Neuronal stem cell (in vitro differentiated cells): ENCODE results near the gene CPN2.

Experiments used
- DNase-seq: peaks from one replicate; pipeline ENCODE4 v3.0.0-alpha.2; 2013; ENCODE audit warnings: low spot score
- H2AFZ ChIP-seq: one replicate; pipeline ENCODE4 v1.6.1; 2013; ENCODE audit warnings: mild to moderate bottlenecking, low read length, inconsistent platforms
- H2AK5ac ChIP-seq: 2 replicates; pipeline ENCODE4 v1.6.1; 2013; ENCODE audit warnings: low read depth, mild to moderate bottlenecking, inconsistent platforms, low read length, moderate library complexity, mixed read lengths
- H2BK120ac ChIP-seq: 2 replicates; pipeline ENCODE4 v1.6.1; 2013; ENCODE audit warnings: low read depth, mild to moderate bottlenecking, inconsistent platforms, low read length, moderate library complexity, mixed read lengths
- H2BK12ac ChIP-seq: one replicate; pipeline ENCODE4 v1.6.1; 2013; ENCODE audit warnings: low read length, inconsistent platforms
- H2BK15ac ChIP-seq: 2 replicates; pipeline ENCODE4 v1.6.1; 2013; ENCODE audit warnings: mild to moderate bottlenecking, low read length, inconsistent platforms, mixed read lengths
- H2BK5ac ChIP-seq: one replicate; pipeline ENCODE4 v1.6.1; 2013; ENCODE audit warnings: inconsistent platforms, mild to moderate bottlenecking, low read length, moderate library complexity
- H3K14ac ChIP-seq: one replicate; pipeline ENCODE4 v1.6.1; 2013; ENCODE audit warnings: low read length, inconsistent platforms
- H3K18ac ChIP-seq: 2 replicates; pipeline ENCODE4 v1.6.1; 2013; ENCODE audit warnings: low read length, inconsistent platforms
- H3K23ac ChIP-seq: 2 replicates; pipeline ENCODE4 v1.6.1; 2013; ENCODE audit warnings: low read depth, mild to moderate bottlenecking, mixed read lengths, low read length, inconsistent platforms; ENCODE audit not compliant: poor library complexity
- H3K27ac ChIP-seq: replicated peaks from 3 replicates; pipeline ENCODE4 v1.5.1; 2013; ENCODE audit warnings: low read length, inconsistent platforms
- H3K27me3 ChIP-seq, 3 experiments: 2 replicates each; pipeline ENCODE4 v1.6.1; 2013; ENCODE audit warnings: low read length in 3 of 3, mild to moderate bottlenecking in 2 of 3, inconsistent platforms in 1 of 3, low read depth in 1 of 3, mixed read lengths in 1 of 3, moderate library complexity in 1 of 3; ENCODE audit not compliant: control insufficient read depth in 3 of 3, insufficient read depth in 3 of 3
- H3K36me3 ChIP-seq, 2 donors: replicated peaks in 1 of 2; 2 replicates each; pipeline ENCODE4 v1.6.1; 2013; ENCODE audit warnings: low read length in 2 of 2; ENCODE audit not compliant: control insufficient read depth in 2 of 2, insufficient read depth in 2 of 2
- H3K4ac ChIP-seq: 2 replicates; pipeline ENCODE4 v1.6.1; 2013; ENCODE audit warnings: inconsistent platforms, mild to moderate bottlenecking, low read length, moderate library complexity
- H3K4me1 ChIP-seq, 2 donors: 1 replicate in 1 of 2; 2 replicates in 1 of 2; pipeline ENCODE4 v1.6.1; 2013; ENCODE audit warnings: low read length in 2 of 2, low read depth in 1 of 2; ENCODE audit not compliant: control insufficient read depth in 2 of 2, insufficient read depth in 1 of 2
- H3K4me2 ChIP-seq: one replicate; pipeline ENCODE4 v1.6.1; 2013; ENCODE audit warnings: mild to moderate bottlenecking, low read length, inconsistent platforms; ENCODE audit not compliant: insufficient read depth, poor library complexity, severe bottlenecking
- H3K4me3 ChIP-seq, 2 donors: 2 replicates each; pipeline ENCODE4 v1.5.1; 2013; ENCODE audit warnings: low read length in 2 of 2, mild to moderate bottlenecking in 2 of 2, inconsistent platforms in 1 of 2, moderate library complexity in 1 of 2
- H3K79me1 ChIP-seq: one replicate; pipeline ENCODE4 v1.6.1; 2013; ENCODE audit warnings: low read depth, mild to moderate bottlenecking, inconsistent platforms, low read length, moderate library complexity
- H3K9ac ChIP-seq: one replicate; pipeline ENCODE4 v1.6.1; 2013; ENCODE audit warnings: mild to moderate bottlenecking, low read depth, low read length, inconsistent platforms; ENCODE audit not compliant: poor library complexity
- H3K9me3 ChIP-seq, 2 donors: replicated peaks in 1 of 2; 2 replicates each; pipeline versions ENCODE3 to v1.6.1; 2013; ENCODE audit warnings: low read length in 2 of 2, mild to moderate bottlenecking in 2 of 2, inconsistent platforms in 1 of 2, low read depth in 1 of 2, mixed read lengths in 1 of 2, moderate library complexity in 1 of 2; ENCODE audit not compliant: control insufficient read depth in 2 of 2, insufficient read depth in 1 of 2
- H4K8ac ChIP-seq: one replicate; pipeline ENCODE4 v1.6.1; 2013; ENCODE audit warnings: low read depth, mild to moderate bottlenecking, inconsistent platforms, low read length, moderate library complexity
- H4K91ac ChIP-seq: one replicate; pipeline ENCODE4 v1.6.1; 2013; ENCODE audit warnings: low read length, low read depth, mild to moderate bottlenecking, inconsistent platforms; ENCODE audit not compliant: poor library complexity
- WGBS, 2 donors: extraction: QIAGEN DNeasy Blood & Tissue Kit; methylation state at CpG; one replicate each; pipeline ENCODE4 v1.1.7; 2013; ENCODE audit warnings: missing lambda C conversion rate in 2 of 2, mixed read lengths in 1 of 2; ENCODE audit not compliant: insufficient read length in 2 of 2, insufficient replicate concordance in 1 of 2; ENCODE audit errors: extremely low coverage in 2 of 2; 5-methylcytosine and 5-hydroxymethylcytosine counted together

The CPN2 gene

GRCh38 chr3:194344012-194344411, 7.1 kb downstream of the CPN2 start:
- no peaks in the 10 kb centered on the region for H3K9me3 ChIP-seq
- H4K91ac ChIP-seq, result no peak overlapping the region
- H3K79me1 ChIP-seq, result no peaks in the 10 kb centered on the region
- no peak overlapping the region for H3K18ac ChIP-seq
- H4K8ac ChIP-seq, result no peak overlapping the region
- peaks cover 0 to 40% (median 2%) of the 10 kb centered on the region in 3 experiments for H3K27me3 ChIP-seq
- H3K27ac ChIP-seq, result no peak overlapping the region
- H2BK120ac ChIP-seq, result no peak overlapping the region
- no peak overlapping the region for H3K23ac ChIP-seq
- H3K4ac ChIP-seq, result no peak overlapping the region
- no peak overlapping the region for H3K4me3 ChIP-seq
- no peak overlapping the region for H3K9ac ChIP-seq
- no peak overlapping the region for H2AFZ ChIP-seq
- H2BK5ac ChIP-seq, result no peak overlapping the region
- H2AK5ac ChIP-seq, result no peak overlapping the region
- peak; percentile 65 for DNase-seq
- H3K14ac ChIP-seq, result no peak overlapping the region
- no peak overlapping the region for H3K4me2 ChIP-seq
- no peak overlapping the region for H2BK12ac ChIP-seq
- H3K4me1 ChIP-seq, result peaks cover 2 to 4% of the 10 kb centered on the region in 2 donors
- no CpG with 5 or more reads among the region's 9 CpGs for WGBS, 2 donors
- H2BK15ac ChIP-seq, result no peak overlapping the region
- no peaks in the 10 kb centered on the region for H3K36me3 ChIP-seq

GRCh38 chr3:194343561-194343893, 7.6 kb downstream of the CPN2 start:
- H4K8ac ChIP-seq, result no peak overlapping the region
- H3K27me3 ChIP-seq, result peaks cover 0 to 41% (median 2%) of the 10 kb centered on the region in 3 experiments
- no peak overlapping the region for H2AK5ac ChIP-seq
- no peak overlapping the region for H2BK12ac ChIP-seq
- H3K4me2 ChIP-seq, result no peak overlapping the region
- no peak overlapping the region for H3K18ac ChIP-seq
- peaks cover 2 to 4% of the 10 kb centered on the region in 2 donors for H3K4me1 ChIP-seq
- no peak overlapping the region for H2BK15ac ChIP-seq
- no peak overlapping the region for H3K14ac ChIP-seq
- H3K9ac ChIP-seq, result no peak overlapping the region
- no peaks in the 10 kb centered on the region for H3K36me3 ChIP-seq
- WGBS, 2 donors, result no CpG with 5 or more reads among the region's 2 CpGs
- no peak overlapping the region for H3K4me3 ChIP-seq
- H2AFZ ChIP-seq, result no peak overlapping the region
- H2BK5ac ChIP-seq, result no peak overlapping the region
- H3K9me3 ChIP-seq, result no peaks in the 10 kb centered on the region
- no peaks in the 10 kb centered on the region for H3K79me1 ChIP-seq
- DNase-seq, result no peak
- no peak overlapping the region for H4K91ac ChIP-seq
- no peak overlapping the region for H3K27ac ChIP-seq
- no peak overlapping the region for H3K4ac ChIP-seq
- no peak overlapping the region for H2BK120ac ChIP-seq
- no peak overlapping the region for H3K23ac ChIP-seq

DNA sequence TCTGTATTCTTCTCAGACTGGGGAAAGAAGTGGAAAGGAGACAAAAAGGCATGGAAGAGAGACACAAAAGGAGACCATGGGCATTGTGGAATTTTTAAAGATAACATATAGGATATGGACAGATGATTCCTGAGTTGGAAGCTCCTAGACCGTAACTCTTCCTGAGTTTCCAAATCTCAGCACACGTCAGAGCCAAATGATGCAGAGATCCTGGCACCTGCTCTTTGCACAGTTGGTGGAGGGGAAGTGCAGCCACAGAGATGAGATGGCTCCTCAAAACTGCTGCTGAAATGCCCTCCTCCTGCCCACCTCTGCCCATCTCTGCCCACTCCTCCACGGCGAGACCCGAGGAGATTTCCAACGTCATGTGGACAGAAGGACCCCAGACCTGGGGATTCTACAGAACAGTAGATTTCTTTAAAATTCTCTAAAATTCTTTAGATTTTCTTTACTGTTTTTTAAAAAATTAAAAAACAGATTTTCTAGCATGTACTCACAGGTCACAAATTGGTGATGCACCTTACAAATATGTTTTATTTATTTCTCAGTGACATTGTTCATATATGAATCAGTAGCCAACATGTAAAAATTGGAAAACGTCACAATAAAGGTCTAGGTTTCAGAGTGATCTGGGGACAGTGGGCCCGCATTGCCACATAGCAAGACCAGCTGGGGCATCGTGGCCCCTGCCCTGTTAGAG, 8.1 kb downstream of the CPN2 start:
- no peak overlapping the region for H3K23ac ChIP-seq
- no peak overlapping the region for H3K4ac ChIP-seq
- WGBS, 2 donors, result no CpG with 5 or more reads among the region's 9 CpGs
- H3K36me3 ChIP-seq, result no peaks in the 10 kb centered on the region
- no peak for DNase-seq
- peaks cover 0 to 46% (median 2%) of the 10 kb centered on the region in 3 experiments for H3K27me3 ChIP-seq
- H3K79me1 ChIP-seq, result no peaks in the 10 kb centered on the region
- H2BK5ac ChIP-seq, result no peak overlapping the region
- no peak overlapping the region for H3K18ac ChIP-seq
- no peak overlapping the region for H2BK120ac ChIP-seq
- no peak overlapping the region for H4K8ac ChIP-seq
- H3K9me3 ChIP-seq, result no peaks in the 10 kb centered on the region
- peaks cover 2 to 4% of the 10 kb centered on the region in 2 donors for H3K4me1 ChIP-seq
- no peak overlapping the region for H3K14ac ChIP-seq
- H2BK12ac ChIP-seq, result no peak overlapping the region
- no peak overlapping the region for H2BK15ac ChIP-seq
- H3K9ac ChIP-seq, result no peak overlapping the region
- no peak overlapping the region for H3K27ac ChIP-seq
- no peak overlapping the region for H3K4me2 ChIP-seq
- no peak overlapping the region for H2AK5ac ChIP-seq
- H2AFZ ChIP-seq, result no peak overlapping the region
- no peak overlapping the region for H3K4me3 ChIP-seq
- no peak overlapping the region for H4K91ac ChIP-seq

GRCh38 chr3:194340757-194341400, 10.2 kb downstream of the CPN2 start:
- WGBS, 2 donors, result no CpG with 5 or more reads among the region's 24 CpGs

More at GRCh38 chr3:194340757-194341400, 10.2 kb downstream of the CPN2 start:
- H2AK5ac ChIP-seq, result peak overlapping the region; percentile 95
- H2BK12ac ChIP-seq, result peak overlapping the region; percentile 85
- H2BK120ac ChIP-seq, result peak overlapping the region; percentile 42
- peaks cover 2 to 4% of the 10 kb centered on the region in 2 donors for H3K4me1 ChIP-seq
- no peaks in the 10 kb centered on the region for H3K36me3 ChIP-seq
- no peak overlapping the region for H3K4ac ChIP-seq
- peaks cover 0 to 33% (median 2%) of the 10 kb centered on the region in 3 experiments for H3K27me3 ChIP-seq
- H3K79me1 ChIP-seq, result no peaks in the 10 kb centered on the region
- H2BK5ac ChIP-seq, result no peak overlapping the region
- H2AFZ ChIP-seq, result no peak overlapping the region
- H3K4me3 ChIP-seq, result no peak overlapping the region
- peak overlapping the region; percentile 40 for H4K91ac ChIP-seq
- no peak overlapping the region for H3K4me2 ChIP-seq
- no peaks in the 10 kb centered on the region for H3K9me3 ChIP-seq
- peak overlapping the region; percentile 86 for H3K18ac ChIP-seq
- H3K9ac ChIP-seq, result peak overlapping the region; percentile 15
- H3K27ac ChIP-seq, result no peak overlapping the region
- H3K23ac ChIP-seq, result no peak overlapping the region
- DNase-seq, result no peak
- H2BK15ac ChIP-seq, result peak overlapping the region; percentile 99
- no peak overlapping the region for H4K8ac ChIP-seq
- peak overlapping the region; percentile 72 for H3K14ac ChIP-seq
